IMR-90 (cell line): Measurements from ENCODE around the gene IL16. TPM values are rescaled to one million over a fixed set of nuclear protein-coding genes. Genes with fewer than 3 reads are reported as not detected.

Experiments used
- ATAC-seq: fragments of 200-7000 bp; cut with Tn5 transposase; 2 replicates; pipeline ENCODE4 v1.9.1; 2020; ENCODE audit warnings: low read depth, mild to moderate bottlenecking, moderate library complexity
- BruUV-seq: library from RNA; stranded (reverse); fragments of 400-500 nt; replicated peaks from 2 replicates; lab custom pipeline; 2021; lab: Mats Ljungman, UMichigan
- CTCF ChIA-PET: fragments of 300-600 bp; formaldehyde crosslinking; extraction: SDS; loops from one replicate; lab custom pipeline; 2021; ENCODE audit warnings: antibody characterized with exemption; lab: Yijun Ruan, JAX
- POLR2A ChIA-PET: fragments of 300-600 bp; sonication (Branson Sonifier 250); formaldehyde crosslinking; loops from one replicate; lab custom pipeline; 2022; ENCODE audit warnings: antibody characterized with exemption; ENCODE audit not compliant: unreplicated experiment; lab: Charles Lee
- DNase-seq: peaks from one replicate; pipeline ENCODE4 v3.0.0; 2013
- H2AFZ ChIP-seq: replicated peaks from 2 replicates; pipeline ENCODE3; 2013; ENCODE audit warnings: low read length, mild to moderate bottlenecking; ENCODE audit not compliant: poor library complexity
- H2AK5ac ChIP-seq: 2 replicates; pipeline ENCODE4 v1.6.1; 2013; ENCODE audit warnings: low read depth, low read length, inconsistent platforms
- H2AK9ac ChIP-seq: replicated peaks from 2 replicates; pipeline ENCODE3; 2013; ENCODE audit warnings: mild to moderate bottlenecking, low read depth, low read length, moderate library complexity; ENCODE audit not compliant: poor library complexity
- H2BK120ac ChIP-seq: 2 replicates; pipeline ENCODE4 v1.6.1; 2013; ENCODE audit warnings: low read depth, low read length, inconsistent platforms
- H2BK15ac ChIP-seq: 3 replicates; pipeline ENCODE4 v1.6.1; 2013; ENCODE audit warnings: low read depth, low read length, inconsistent platforms
- H2BK20ac ChIP-seq: 2 replicates; pipeline ENCODE4 v1.6.1; 2013; ENCODE audit warnings: low read depth, mild to moderate bottlenecking, inconsistent platforms, low read length, moderate library complexity
- H2BK5ac ChIP-seq: 2 replicates; pipeline ENCODE4 v1.6.1; 2013; ENCODE audit warnings: mild to moderate bottlenecking, low read depth, low read length, inconsistent platforms; ENCODE audit not compliant: poor library complexity, severe bottlenecking
- H3K14ac ChIP-seq: replicated peaks from 2 replicates; pipeline ENCODE4 v1.6.1; 2013; ENCODE audit warnings: low read depth, low read length, inconsistent platforms
- H3K18ac ChIP-seq: 2 replicates; pipeline ENCODE4 v1.6.1; 2013; ENCODE audit warnings: low read depth, low read length, control low read depth
- H3K23ac ChIP-seq: 2 replicates; pipeline ENCODE4 v1.6.1; 2013; ENCODE audit warnings: low read depth, low read length, inconsistent platforms
- H3K27ac ChIP-seq: 2 replicates; pipeline ENCODE4 v1.5.1; 2013; ENCODE audit warnings: mild to moderate bottlenecking, control low read depth, low read length; ENCODE audit not compliant: insufficient read depth
- H3K27me3 ChIP-seq: 2 replicates; pipeline ENCODE4 v1.6.1; 2013; ENCODE audit warnings: low read length; ENCODE audit not compliant: control insufficient read depth, insufficient read depth
- H3K36me3 ChIP-seq: 2 replicates; pipeline ENCODE4 v1.6.1; 2013; ENCODE audit warnings: low read length, mixed read lengths; ENCODE audit not compliant: control insufficient read depth, insufficient read depth
- H3K4ac ChIP-seq: 2 replicates; pipeline ENCODE4 v1.6.1; 2013; ENCODE audit warnings: low read depth, low read length, inconsistent platforms
- H3K4me1 ChIP-seq: 2 replicates; pipeline ENCODE4 v1.6.1; 2013; ENCODE audit warnings: low read length, mixed read lengths; ENCODE audit not compliant: control insufficient read depth, insufficient read depth
- H3K4me2 ChIP-seq: 2 replicates; pipeline ENCODE4 v1.6.1; 2013; ENCODE audit warnings: low read depth, mild to moderate bottlenecking, control low read depth, low read length, moderate library complexity
- H3K4me3 ChIP-seq: 2 replicates; pipeline ENCODE4 v1.5.1; 2013; ENCODE audit warnings: low read depth, mild to moderate bottlenecking, control low read depth, low read length, moderate library complexity; ENCODE audit not compliant: insufficient read depth
- H3K56ac ChIP-seq: 2 replicates; pipeline ENCODE4 v1.6.1; 2013; ENCODE audit warnings: low read length, inconsistent platforms; ENCODE audit not compliant: insufficient read depth; ENCODE audit errors: extremely low read depth
- H3K79me1 ChIP-seq, 2 experiments: 2 replicates each; pipeline ENCODE4 v1.6.1; 2013; ENCODE audit warnings: low read length in 2 of 2, inconsistent platforms in 1 of 2, low read depth in 1 of 2
- H3K9ac ChIP-seq: 2 replicates; pipeline ENCODE4 v1.6.1; 2013; ENCODE audit warnings: low read depth, low read length, control low read depth
- H3K9me1 ChIP-seq: 2 replicates; pipeline ENCODE4 v1.6.1; 2013; ENCODE audit warnings: low read length, inconsistent platforms; ENCODE audit not compliant: insufficient read depth
- H3K9me3 ChIP-seq: 2 replicates; pipeline ENCODE4 v1.6.1; 2013; ENCODE audit warnings: low read length; ENCODE audit not compliant: control insufficient read depth, insufficient read depth
- H4K20me1 ChIP-seq: 2 replicates; pipeline ENCODE4 v1.6.1; 2013; ENCODE audit warnings: low read length, inconsistent platforms; ENCODE audit not compliant: insufficient read depth
- H4K5ac ChIP-seq: 2 replicates; pipeline ENCODE4 v1.6.1; 2013; ENCODE audit warnings: mild to moderate bottlenecking, low read depth, low read length, control low read depth
- H4K8ac ChIP-seq, 2 experiments: 2 replicates each; pipeline ENCODE4 v1.6.1; 2013; ENCODE audit warnings: low read depth in 2 of 2, low read length in 2 of 2, control low read depth in 1 of 2, inconsistent platforms in 1 of 2
- H4K91ac ChIP-seq: 2 replicates; pipeline ENCODE4 v1.6.1; 2013; ENCODE audit warnings: low read depth, low read length, inconsistent platforms; ENCODE audit not compliant: insufficient read depth
- BHLHE40 ChIP-seq: fragments of 150-350 bp; IDR thresholded peaks from 2 replicates; pipeline ENCODE4 v1.6.1; 2016; ENCODE audit warnings: mild to moderate bottlenecking, low read depth, low read length
- CEBPB ChIP-seq: IDR thresholded peaks from 2 replicates; pipeline ENCODE4 v1.6.1; 2012; ENCODE audit warnings: low read depth, low read length, improper control_type of control experiment
- CHD1 ChIP-seq: IDR thresholded peaks from 2 replicates; pipeline ENCODE4 v1.6.1; 2012; ENCODE audit warnings: low read depth, low read length, improper control_type of control experiment
- FOS ChIP-seq: fragments of 150-350 bp; IDR thresholded peaks from 2 replicates; pipeline ENCODE4 v1.6.1; 2016; ENCODE audit warnings: low read depth, low read length
- MAFK ChIP-seq: IDR thresholded peaks from 2 replicates; pipeline ENCODE4 v1.6.1; 2012; ENCODE audit warnings: low read depth, low read length, improper control_type of control experiment
- MAZ ChIP-seq: IDR thresholded peaks from 2 replicates; pipeline ENCODE4 v1.6.1; 2012; ENCODE audit warnings: low read depth, mild to moderate bottlenecking, low read length, improper control_type of control experiment, moderate library complexity, borderline replicate concordance
- MXI1 ChIP-seq: IDR thresholded peaks from 2 replicates; pipeline ENCODE4 v1.6.1; 2012; ENCODE audit warnings: low read depth, mild to moderate bottlenecking, low read length, moderate library complexity, borderline replicate concordance
- NFE2L2 ChIP-seq: fragments of 150-350 bp; IDR thresholded peaks from 2 replicates; pipeline ENCODE4 v1.6.1; 2016; ENCODE audit warnings: low read depth, mild to moderate bottlenecking, low read length
- POLR2A ChIP-seq: IDR thresholded peaks from 2 replicates; pipeline ENCODE4 v1.6.1; 2012; ENCODE audit warnings: mild to moderate bottlenecking, low read depth, low read length
- RCOR1 ChIP-seq: IDR thresholded peaks from 2 replicates; pipeline ENCODE4 v1.6.1; 2012; ENCODE audit warnings: mild to moderate bottlenecking, low read length, improper control_type of control experiment; ENCODE audit not compliant: insufficient replicate concordance
- RFX5 ChIP-seq: IDR thresholded peaks from 2 replicates; pipeline ENCODE4 v1.8.0; 2012; ENCODE audit warnings: low read depth, mild to moderate bottlenecking, low read length, moderate library complexity
- SMC3 ChIP-seq: fragments of 150-350 bp; IDR thresholded peaks from 2 replicates; pipeline ENCODE4 v1.6.1; 2016; ENCODE audit warnings: low read depth, mild to moderate bottlenecking, antibody characterized with exemption, low read length, moderate library complexity
- USF2 ChIP-seq: fragments of 150-350 bp; IDR thresholded peaks from 2 replicates; pipeline ENCODE4 v1.6.1; 2017; ENCODE audit warnings: mild to moderate bottlenecking, antibody characterized with exemption, low read length, low read depth
- WGBS, 2 experiments: methylation state at CpG; one replicate each; pipeline versions ENCODE4 v1.1.5 to v1.1.7; 2013; ENCODE audit warnings: missing lambda C conversion rate in 2 of 2; ENCODE audit not compliant: insufficient read length in 1 of 2; ENCODE audit errors: extremely low coverage in 2 of 2; 5-methylcytosine and 5-hydroxymethylcytosine counted together
- dilution Hi-C: fragments of 300-500 bp; cut with HindIII; formaldehyde crosslinking; loops from one replicate; pipeline ENCODE4 v1.14.3; 2018; ENCODE audit warnings: low sequenced_read_pairs; ENCODE audit not compliant: unreplicated experiment
- in situ Hi-C: fragments of 300-500 bp; cut with MboI; formaldehyde crosslinking; loops from 3 replicates; pipeline ENCODE4 v1.14.3; 2019; ENCODE audit warnings: low sequenced_read_pairs, inconsistent platforms, mixed read lengths
- intact Hi-C: fragments of 100-400 bp; cut with micrococcal nuclease; formaldehyde crosslinking; loops from 2 replicates; pipeline ENCODE4 v1.10.0; 2022
- polyA plus RNA-seq, 3 experiments: library from polyadenylated mRNA; depleted of rRNA; stranded (reverse); fragments of >200 nt; gene quantifications; 2 replicates each; pipeline ENCODE4 v1.2.3, GENCODE V29; 2012; ENCODE audit warnings: low replicate concordance in 1 of 3
- total RNA-seq: library from RNA; depleted of rRNA; stranded (reverse); fragments of >200 nt; gene quantifications from 2 replicates; pipeline ENCODE4 v1.2.3, GENCODE V29; 2012
- TF ChIP-seq, protein P1 (sequence below): fragments of 150-350 bp; IDR thresholded peaks from 2 replicates; pipeline ENCODE4 v1.6.1; 2016; ENCODE audit warnings: low read depth, mild to moderate bottlenecking, low read length, moderate library complexity, borderline replicate concordance
- TF ChIP-seq, protein P2 (sequence below): conservative IDR thresholded peaks from 2 replicates; pipeline ENCODE4 v1.5.1; 2012; ENCODE audit warnings: mild to moderate bottlenecking, low read depth, low read length, improper control_type of control experiment

Gene IL16
- total and polyA plus RNA-seq, 2 of the 4 experiments (the other 2 are of a cell fraction): 0.18 to 0.27 TPM

GRCh38 chr15:81197688-81198281 is 1.1 kb downstream of the IL16 start:
- Histone ChIP-seq H3K4me1 (peaks cover 7% of the 10 kb centered on the region; the same call in 1 of the 2 replicates), H3K14ac (no peak overlapping the region), H3K27me3 (no peaks in the 10 kb centered on the region), H3K36me3 (peaks cover 7% of the 10 kb centered on the region; the same call in 1 of the 2 replicates), H4K20me1 (no peaks in the 10 kb centered on the region), H2BK120ac (0 out of 2 replicates have a peak overlapping the region, but pooled peaks have one; percentile 16), H3K79me1 (no peaks in the 10 kb centered on the region), H4K91ac (peak overlapping the region; percentile 22; the same call in 1 of the 2 replicates), H3K23ac (no peak overlapping the region), H2AK5ac (no peak overlapping the region; the same call in 1 of the 2 replicates), H4K8ac (no peak overlapping the region), H3K9ac (no peak overlapping the region), H3K4ac (peak overlapping the region; percentile 29; the same call in 1 of the 2 replicates), H2BK20ac (no peak overlapping the region; the same call in 1 of the 2 replicates), H2AFZ (no peak overlapping the region), H4K5ac (no peak overlapping the region), H2AK9ac (no peak overlapping the region), H3K56ac (no peak overlapping the region), H2BK5ac (no peak overlapping the region), H3K4me2 (no peak overlapping the region), H3K4me3 (no peak overlapping the region), H3K9me1 (peaks cover 3% of the 10 kb centered on the region; the same call in 1 of the 2 replicates), H2BK15ac (0 out of 3 replicates have a peak overlapping the region, but pooled peaks have one; percentile 29), H3K9me3 (no peaks in the 10 kb centered on the region), H3K27ac (no peak overlapping the region), H3K18ac (no peak overlapping the region)
- ChIA-PET CTCF (no interaction called here), POLR2A (no interaction called here)
- intact Hi-C loops (loop anchor here (5.0 kb wide), 1 partner anchor 40 kb away; no protein-coding TSS in a partner anchor), dilution Hi-C loops (no loop called here), in situ Hi-C loops (no loop called here)
- no TSS peak for BruUV-seq
- ATAC-seq (no peak), DNase-seq (no peak)
- WGBS, 2 experiments: 67% methylated on average over 1 of the region's 7 CpGs; no CpG with 5 or more reads in 1 of the 2 experiments
- TF ChIP-seq BHLHE40: no peak
- no peak for TF ChIP-seq FOS
- TF ChIP-seq MAFK: no peak
- TF ChIP-seq MAZ: no peak
- TF ChIP-seq, protein P1, sequence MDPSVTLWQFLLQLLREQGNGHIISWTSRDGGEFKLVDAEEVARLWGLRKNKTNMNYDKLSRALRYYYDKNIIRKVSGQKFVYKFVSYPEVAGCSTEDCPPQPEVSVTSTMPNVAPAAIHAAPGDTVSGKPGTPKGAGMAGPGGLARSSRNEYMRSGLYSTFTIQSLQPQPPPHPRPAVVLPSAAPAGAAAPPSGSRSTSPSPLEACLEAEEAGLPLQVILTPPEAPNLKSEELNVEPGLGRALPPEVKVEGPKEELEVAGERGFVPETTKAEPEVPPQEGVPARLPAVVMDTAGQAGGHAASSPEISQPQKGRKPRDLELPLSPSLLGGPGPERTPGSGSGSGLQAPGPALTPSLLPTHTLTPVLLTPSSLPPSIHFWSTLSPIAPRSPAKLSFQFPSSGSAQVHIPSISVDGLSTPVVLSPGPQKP: no peak
- no peak for TF ChIP-seq CEBPB
- TF ChIP-seq NFE2L2: no peak
- TF ChIP-seq, protein P2, sequence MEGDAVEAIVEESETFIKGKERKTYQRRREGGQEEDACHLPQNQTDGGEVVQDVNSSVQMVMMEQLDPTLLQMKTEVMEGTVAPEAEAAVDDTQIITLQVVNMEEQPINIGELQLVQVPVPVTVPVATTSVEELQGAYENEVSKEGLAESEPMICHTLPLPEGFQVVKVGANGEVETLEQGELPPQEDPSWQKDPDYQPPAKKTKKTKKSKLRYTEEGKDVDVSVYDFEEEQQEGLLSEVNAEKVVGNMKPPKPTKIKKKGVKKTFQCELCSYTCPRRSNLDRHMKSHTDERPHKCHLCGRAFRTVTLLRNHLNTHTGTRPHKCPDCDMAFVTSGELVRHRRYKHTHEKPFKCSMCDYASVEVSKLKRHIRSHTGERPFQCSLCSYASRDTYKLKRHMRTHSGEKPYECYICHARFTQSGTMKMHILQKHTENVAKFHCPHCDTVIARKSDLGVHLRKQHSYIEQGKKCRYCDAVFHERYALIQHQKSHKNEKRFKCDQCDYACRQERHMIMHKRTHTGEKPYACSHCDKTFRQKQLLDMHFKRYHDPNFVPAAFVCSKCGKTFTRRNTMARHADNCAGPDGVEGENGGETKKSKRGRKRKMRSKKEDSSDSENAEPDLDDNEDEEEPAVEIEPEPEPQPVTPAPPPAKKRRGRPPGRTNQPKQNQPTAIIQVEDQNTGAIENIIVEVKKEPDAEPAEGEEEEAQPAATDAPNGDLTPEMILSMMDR: no peak
- TF ChIP-seq POLR2A: no peak
- no peak for TF ChIP-seq MXI1
- TF ChIP-seq CHD1: no peak
- TF ChIP-seq USF2: no peak
- TF ChIP-seq RFX5: no peak
- TF ChIP-seq SMC3: no peak
- TF ChIP-seq RCOR1: no peak
